BLaER1 treated with 17β-estradiol and CSF1 and Interleukin-3, amounts not matched to agents 10 nM and 100 nM (cell line): Measurements from ENCODE around the gene HTR2B.

Experiments used
- H3K27ac ChIP-seq, 11 experiments: shearing (Covaris generic); formaldehyde crosslinking; 2 replicates each; pipeline ENCODE4 v1.8.1; 2022
- H3K27me3 ChIP-seq, 11 experiments: shearing (Covaris generic); formaldehyde crosslinking; 2 replicates each; pipeline ENCODE4 v1.8.1; 2022
- H3K36me3 ChIP-seq, 11 experiments: shearing (Covaris generic); formaldehyde crosslinking; 2 replicates each; pipeline ENCODE4 v1.8.1; 2022
- H3K4me1 ChIP-seq, 10 experiments: shearing (Covaris generic); formaldehyde crosslinking; 2 replicates each; pipeline ENCODE4 v1.8.1; 2022
- H3K4me2 ChIP-seq, 11 experiments: shearing (Covaris generic); formaldehyde crosslinking; 2 replicates each; pipeline ENCODE4 v1.8.1; 2022
- H3K4me3 ChIP-seq, 10 experiments: shearing (Covaris generic); formaldehyde crosslinking; 2 replicates each; pipeline ENCODE4 v1.8.1; 2022
- H3K9ac ChIP-seq, 11 experiments: shearing (Covaris generic); formaldehyde crosslinking; 2 replicates each; pipeline ENCODE4 v1.8.1; 2022
- H3K9me3 ChIP-seq, 11 experiments: shearing (Covaris generic); formaldehyde crosslinking; replicated peaks in 1 of 11; 2 replicates each; pipeline ENCODE4 v1.8.1; 2022
- H4K20me1 ChIP-seq, 11 experiments: shearing (Covaris generic); formaldehyde crosslinking; 2 replicates each; pipeline ENCODE4 v1.8.1; 2022
- Cebpa-rat ChIP-seq, 11 experiments: shearing (Covaris generic); IDR thresholded peaks; 2 replicates each; pipeline ENCODE4 v1.8.1; 2022

The HTR2B gene

GRCh38 chr2:231063347-231063746 is 61.5 kb downstream of the HTR2B start:
- no peaks in the 10 kb centered on the region for H3K9me3 ChIP-seq
- no peaks in the 10 kb centered on the region for H3K27me3 ChIP-seq
- no peak overlapping the region for H3K27ac ChIP-seq
- H3K4me3 ChIP-seq = no peak overlapping the region
- H4K20me1 ChIP-seq = peaks cover 25 to 99% (median 70%) of the 10 kb centered on the region in 11 experiments; a peak in 21 of 22 replicates
- H3K4me2 ChIP-seq = peak overlapping the region in 3 of 11 experiments; percentile 1 to 55 (median 32); a peak in 5 of 22 replicates
- TF ChIP-seq Cebpa-rat (IDR thresholded peaks at IDR 0.05) = no peak
- H3K4me1 ChIP-seq = peaks cover 17 to 62% (median 37%) of the 10 kb centered on the region in 10 experiments
- no peak overlapping the region for H3K9ac ChIP-seq
- H3K36me3 ChIP-seq = peaks cover 72 to 94% (median 78%) of the 10 kb centered on the region in 11 experiments

- Histone ChIP-seq H3K36me3 (peaks cover 67 to 88% (median 72%) of the 10 kb centered on the region in 11 experiments), H3K9ac (no peak overlapping the region), H3K27ac (no peak overlapping the region), H4K20me1 (peaks cover 23 to 99% (median 70%) of the 10 kb centered on the region in 11 experiments; a peak in 21 of 22 replicates), H3K4me3 (no peak overlapping the region), H3K9me3 (no peaks in the 10 kb centered on the region), H3K4me1 (peaks cover 23 to 62% (median 38%) of the 10 kb centered on the region in 10 experiments), H3K27me3 (no peaks in the 10 kb centered on the region), H3K4me2 (peak overlapping the region in 1 of 11 experiments; percentile 32; a peak in 2 of 22 replicates)
- no peak for TF ChIP-seq Cebpa-rat (IDR thresholded peaks at IDR 0.05)
These were observed 62.1 kb downstream of the HTR2B start for GRCh38 chr2:231062776-231063175.

GRCh38 chr2:231059756-231060155 is 65.1 kb downstream of the HTR2B start:
- H3K4me1 ChIP-seq = peaks cover 25 to 50% (median 31%) of the 10 kb centered on the region in 10 experiments
- peak overlapping the region in 2 of 11 experiments; percentile 99; a peak in 3 of 22 replicates for H3K9ac ChIP-seq
- TF ChIP-seq Cebpa-rat (IDR thresholded peaks at IDR 0.05) = no peak
- H3K27me3 ChIP-seq = no peaks in the 10 kb centered on the region
- no peaks in the 10 kb centered on the region for H3K9me3 ChIP-seq
- H3K27ac ChIP-seq = no peak overlapping the region
- no peak overlapping the region for H3K4me3 ChIP-seq
- peak overlapping the region in 9 of 11 experiments; percentile 81 to 98 (median 93); a peak in 12 of 22 replicates for H3K4me2 ChIP-seq
- peaks cover 37 to 58% (median 42%) of the 10 kb centered on the region in 11 experiments for H3K36me3 ChIP-seq
- peaks cover 28 to 79% (median 64%) of the 10 kb centered on the region in 11 experiments; a peak in 21 of 22 replicates for H4K20me1 ChIP-seq

GRCh38 chr2:231058761-231059550 is 65.9 kb downstream of the HTR2B start:
- peaks cover 28 to 71% (median 57%) of the 10 kb centered on the region in 11 experiments; a peak in 21 of 22 replicates for H4K20me1 ChIP-seq
- H3K4me1 ChIP-seq = peaks cover 25 to 51% (median 32%) of the 10 kb centered on the region in 10 experiments
- H3K4me2 ChIP-seq = peak overlapping the region; percentile 70 to 98 (median 91)
- H3K9me3 ChIP-seq = no peaks in the 10 kb centered on the region
- H3K27me3 ChIP-seq = no peaks in the 10 kb centered on the region
- H3K36me3 ChIP-seq = peaks cover 29 to 50% (median 34%) of the 10 kb centered on the region in 11 experiments
- peak overlapping the region in 2 of 11 experiments; percentile 2 to 98; a peak in 2 of 22 replicates for H3K27ac ChIP-seq
- TF ChIP-seq Cebpa-rat (IDR thresholded peaks at IDR 0.05) = no peak
- H3K9ac ChIP-seq = peak overlapping the region; percentile 25 to 99 (median 99); a peak in 19 of 22 replicates
- peak overlapping the region in 7 of 10 experiments; percentile 98 to 100 (median 99); a peak in 11 of 20 replicates for H3K4me3 ChIP-seq
